Immature natural killer cell (primary cell): ENCODE data around the gene MARCHF10. TPM values are rescaled to one million over a fixed set of nuclear protein-coding genes. Genes with fewer than 3 reads are reported as not detected.

Source experiments
- DNase-seq, 3 donors: peaks; one replicate each; pipeline ENCODE4 v3.0.0; 2022; ENCODE audit warnings: mixed read lengths in 1 of 3
- H3K27ac Mint-ChIP-seq, 6 donors: one replicate each; pipeline ENCODE4 v1.8.0; 2020; ENCODE audit warnings: mixed read lengths in 6 of 6, mild to moderate bottlenecking in 5 of 6, inconsistent platforms in 4 of 6, moderate library complexity in 3 of 6
- H3K27me3 Mint-ChIP-seq, 3 donors: one replicate each; pipeline ENCODE4 v1.8.0; 2020 to 2021; ENCODE audit warnings: low read depth in 3 of 3, mild to moderate bottlenecking in 3 of 3, mixed read lengths in 3 of 3, moderate library complexity in 3 of 3, inconsistent platforms in 1 of 3
- H3K36me3 Mint-ChIP-seq, 3 donors: one replicate each; pipeline ENCODE4 v1.8.0; 2020; ENCODE audit warnings: mixed read lengths in 3 of 3, inconsistent platforms in 2 of 3, mild to moderate bottlenecking in 2 of 3
- H3K4me1 Mint-ChIP-seq, 2 donors: one replicate each; pipeline ENCODE4 v1.8.0; 2020; ENCODE audit warnings: inconsistent platforms in 2 of 2, mild to moderate bottlenecking in 2 of 2, mixed read lengths in 2 of 2, moderate library complexity in 1 of 2
- H3K4me3 Mint-ChIP-seq, 5 donors: one replicate each; pipeline ENCODE4 v1.8.0; 2020; ENCODE audit warnings: mild to moderate bottlenecking in 5 of 5, mixed read lengths in 5 of 5, inconsistent platforms in 3 of 5, moderate library complexity in 3 of 5
- H3K9me3 Mint-ChIP-seq, 6 donors: one replicate each; pipeline ENCODE4 v1.8.0; 2020; ENCODE audit warnings: mild to moderate bottlenecking in 6 of 6, mixed read lengths in 6 of 6, inconsistent platforms in 4 of 6, moderate library complexity in 3 of 6
- polyA plus RNA-seq, 3 donors: library from polyadenylated mRNA; unstranded; fragments of 300-500 nt; fragmentation: Illumina TruSeq; gene quantifications; one replicate each; pipeline ENCODE4 v1.2.3, GENCODE V29; 2021

MARCHF10 gene
- polyA plus RNA-seq, 3 donors from 2014 or later, result 1.8 to 2.1 (median 2.0) TPM

DNA sequence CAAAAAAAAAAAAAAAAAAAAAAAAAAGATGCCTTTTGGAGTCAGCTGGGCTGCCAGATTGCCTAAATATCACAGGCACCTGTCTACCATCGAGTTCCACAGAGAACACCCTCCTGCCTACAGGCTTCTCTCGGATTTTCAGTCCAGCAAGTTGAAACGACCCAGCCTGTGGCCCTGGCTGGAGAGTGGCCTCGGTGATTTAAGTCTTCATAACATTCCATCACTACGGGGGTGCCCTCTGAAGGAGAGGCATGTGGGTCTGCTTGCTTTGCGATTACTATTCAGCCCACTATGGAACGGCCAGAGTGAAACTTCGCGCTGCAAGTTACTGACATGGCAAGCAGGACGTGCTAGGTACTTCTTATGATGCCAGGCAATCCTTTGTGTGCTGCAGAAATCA is 42.8 kb downstream of the MARCHF10 start:
- H3K9me3 Mint-ChIP-seq, result no peaks in the 10 kb centered on the region
- no peak overlapping the region for H3K27ac Mint-ChIP-seq
- H3K36me3 Mint-ChIP-seq, result no peaks in the 10 kb centered on the region
- H3K4me1 Mint-ChIP-seq, result no peaks in the 10 kb centered on the region
- H3K4me3 Mint-ChIP-seq, result no peak overlapping the region
- no peak for DNase-seq
- H3K27me3 Mint-ChIP-seq, result peaks cover 3 to 5% (median 4%) of the 10 kb centered on the region in 3 donors

DNA sequence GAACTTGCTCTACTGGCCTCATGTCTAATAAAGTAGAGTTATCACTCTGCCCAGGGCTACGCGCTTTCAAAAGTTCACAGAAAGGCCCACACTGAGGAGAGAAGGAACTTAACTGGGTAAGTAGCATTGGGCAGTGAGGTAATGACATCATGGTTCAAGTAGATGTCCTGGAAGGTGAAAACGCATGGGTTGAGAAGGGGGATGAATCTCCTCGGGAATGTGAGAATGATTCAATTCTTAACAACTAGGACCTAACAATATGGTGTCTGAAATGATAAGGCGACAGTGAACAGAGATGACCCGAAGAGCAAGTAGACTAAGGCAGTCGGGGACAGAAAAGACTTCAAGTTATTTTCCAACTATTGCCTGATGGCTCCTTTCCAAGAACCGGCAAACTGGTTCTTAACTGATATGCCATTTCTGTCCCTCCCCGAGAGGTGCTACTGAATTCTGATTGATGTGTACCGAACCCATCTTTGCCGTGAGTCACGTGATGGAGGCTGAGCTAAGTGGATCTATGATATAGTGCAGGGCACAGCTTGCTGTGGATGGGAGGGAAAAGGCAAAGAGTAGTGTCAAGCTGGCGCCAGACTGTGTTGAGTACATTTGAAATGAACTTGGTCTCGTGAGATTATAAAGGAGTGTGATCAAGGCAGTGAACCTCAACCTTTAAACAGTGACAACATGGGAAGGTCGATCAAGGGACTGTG is 44.1 kb downstream of the MARCHF10 start:
- no peaks in the 10 kb centered on the region for H3K4me1 Mint-ChIP-seq
- H3K4me3 Mint-ChIP-seq, result no peak overlapping the region
- H3K27ac Mint-ChIP-seq, result no peak overlapping the region
- H3K36me3 Mint-ChIP-seq, result no peaks in the 10 kb centered on the region
- no peak for DNase-seq
- peaks cover 2 to 4% (median 3%) of the 10 kb centered on the region in 3 donors for H3K27me3 Mint-ChIP-seq
- no peaks in the 10 kb centered on the region for H3K9me3 Mint-ChIP-seq

DNA sequence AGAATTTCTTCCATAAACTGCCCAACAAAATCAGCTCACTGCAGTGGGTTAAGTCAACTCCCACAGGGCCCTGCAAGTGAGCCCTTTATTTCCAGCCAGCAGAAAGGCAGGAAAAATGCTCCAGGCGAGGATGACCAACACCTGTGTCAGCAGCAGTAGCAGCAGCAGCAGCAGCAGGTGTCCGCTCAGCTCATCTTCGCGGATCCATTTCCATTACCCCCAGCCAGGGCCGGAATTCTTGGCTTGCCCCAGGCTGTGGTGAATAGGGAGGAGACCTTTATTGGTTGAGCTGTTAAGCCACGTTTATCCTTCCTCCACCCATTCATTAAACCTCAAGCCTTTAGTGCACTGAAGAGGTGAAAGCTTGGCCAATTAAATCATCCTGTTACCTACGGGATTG is 46.2 kb downstream of the MARCHF10 start:
- no peak overlapping the region for H3K4me3 Mint-ChIP-seq
- no peak for DNase-seq
- H3K27ac Mint-ChIP-seq, result no peak overlapping the region
- no peaks in the 10 kb centered on the region for H3K36me3 Mint-ChIP-seq
- H3K27me3 Mint-ChIP-seq, result peaks cover 2 to 4% (median 3%) of the 10 kb centered on the region in 3 donors
- H3K9me3 Mint-ChIP-seq, result no peaks in the 10 kb centered on the region
- H3K4me1 Mint-ChIP-seq, result no peaks in the 10 kb centered on the region

DNA sequence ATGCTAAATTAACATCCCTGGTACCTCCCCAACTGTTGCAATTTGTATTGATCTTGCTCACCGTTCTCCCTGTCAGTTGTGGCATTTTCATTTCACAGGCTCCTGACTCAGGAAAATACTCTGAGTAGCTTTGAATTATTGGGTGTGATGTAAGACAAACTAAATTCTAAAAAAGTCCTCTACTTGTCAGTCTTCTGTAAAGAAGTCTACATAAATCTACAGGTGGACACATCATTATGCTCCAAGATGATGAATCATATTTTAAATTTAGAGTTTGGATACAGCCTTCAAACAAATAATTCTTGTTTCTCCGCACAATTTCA is 47.2 kb downstream of the MARCHF10 start:
- no peak for DNase-seq
- H3K36me3 Mint-ChIP-seq, result no peaks in the 10 kb centered on the region
- H3K9me3 Mint-ChIP-seq, result no peaks in the 10 kb centered on the region
- peaks cover 2 to 3% (median 2%) of the 10 kb centered on the region in 3 donors for H3K27me3 Mint-ChIP-seq
- no peak overlapping the region for H3K27ac Mint-ChIP-seq
- H3K4me1 Mint-ChIP-seq, result no peaks in the 10 kb centered on the region
- H3K4me3 Mint-ChIP-seq, result no peak overlapping the region

DNA sequence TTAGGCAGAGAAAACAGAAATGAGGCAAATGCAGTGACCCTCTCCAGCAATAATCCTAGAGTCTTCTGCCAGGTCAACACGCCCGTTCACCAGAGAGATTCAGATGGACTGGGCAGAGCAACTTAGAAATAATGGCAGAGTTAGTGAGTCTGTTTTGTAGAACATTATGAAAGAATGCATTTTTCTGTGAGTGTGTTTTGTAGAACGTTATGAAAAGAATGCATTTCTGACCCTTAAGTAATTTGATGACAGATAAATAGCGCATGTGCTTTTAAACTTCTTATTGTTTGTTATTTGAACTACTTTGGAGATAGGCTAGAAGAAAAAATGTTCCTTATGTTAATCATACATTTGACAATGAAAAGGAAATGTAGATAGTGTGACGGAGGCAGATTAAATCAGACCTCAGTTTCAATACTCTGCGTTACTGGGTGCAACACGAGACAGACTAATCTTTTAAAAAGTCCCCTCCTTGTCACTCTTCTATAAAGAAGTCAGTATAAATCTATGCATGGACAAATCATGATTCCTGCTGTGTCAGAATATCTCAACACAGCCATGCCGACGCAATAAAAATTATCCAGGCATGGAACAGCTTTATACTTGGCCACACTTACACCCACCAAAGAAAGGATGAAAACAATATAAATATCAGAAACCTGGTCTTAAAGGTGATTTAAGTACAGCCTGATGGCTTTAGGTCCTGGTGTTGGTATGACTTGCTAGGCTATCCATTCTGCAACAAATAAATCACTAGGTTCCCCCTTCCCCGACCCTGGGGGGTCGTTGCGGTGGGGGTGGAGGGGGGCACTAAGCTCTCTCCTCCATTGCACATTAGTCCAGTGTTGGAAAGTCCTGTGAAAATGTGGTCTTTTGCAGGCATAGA is 47.8 kb downstream of the MARCHF10 start:
- Mint-ChIP-seq H3K27ac (no peak overlapping the region), H3K4me3 (no peak overlapping the region), H3K9me3 (no peaks in the 10 kb centered on the region), H3K36me3 (no peaks in the 10 kb centered on the region), H3K27me3 (peaks cover 2 to 3% (median 2%) of the 10 kb centered on the region in 3 donors), H3K4me1 (no peaks in the 10 kb centered on the region)
- DNase-seq, result no peak

DNA sequence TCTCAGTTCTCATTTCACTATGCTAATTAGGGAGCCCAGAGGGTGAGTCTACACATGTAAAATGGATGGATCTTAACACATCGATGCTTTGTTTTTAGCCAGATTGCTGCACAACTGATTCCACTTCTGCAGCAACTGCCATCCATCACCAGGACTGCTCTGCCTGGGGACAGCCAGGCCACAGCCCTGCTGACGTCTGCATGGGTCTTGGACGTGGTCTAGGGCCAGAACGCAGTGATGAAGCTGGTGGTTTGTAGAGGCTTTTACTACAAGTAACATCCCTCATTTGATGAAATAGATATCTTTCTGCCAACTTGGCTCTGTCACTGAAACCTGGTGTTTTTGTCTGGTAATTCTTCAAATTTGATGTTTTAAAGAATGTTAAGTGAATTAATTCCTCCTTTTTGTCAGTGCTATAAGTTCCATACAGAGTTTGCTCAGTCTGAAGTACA is 50.6 kb downstream of the MARCHF10 start:
- peaks cover 0 to 3% (median 2%) of the 10 kb centered on the region in 3 donors for H3K27me3 Mint-ChIP-seq
- no peaks in the 10 kb centered on the region for H3K4me1 Mint-ChIP-seq
- DNase-seq, result no peak
- H3K9me3 Mint-ChIP-seq, result no peaks in the 10 kb centered on the region
- no peak overlapping the region for H3K4me3 Mint-ChIP-seq
- no peaks in the 10 kb centered on the region for H3K36me3 Mint-ChIP-seq
- H3K27ac Mint-ChIP-seq, result no peak overlapping the region

DNA sequence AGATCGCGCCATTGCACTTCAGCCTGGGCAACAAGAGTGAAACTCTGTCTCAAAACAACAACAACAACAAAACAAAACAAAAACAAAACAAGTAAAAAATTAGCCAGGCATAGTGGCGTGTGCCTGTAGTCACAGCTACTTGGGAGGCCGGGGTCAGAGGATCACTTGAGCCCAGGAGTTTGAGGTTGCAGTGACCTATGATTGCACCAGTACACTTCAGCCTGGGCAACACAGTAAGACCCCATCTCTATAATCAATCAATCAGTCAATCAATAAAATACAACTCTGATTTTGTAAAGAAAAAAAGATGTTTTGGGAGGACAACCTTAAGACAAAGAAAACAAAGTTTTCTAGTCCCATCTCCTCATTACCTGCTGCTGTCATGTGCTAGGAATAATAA is 51.9 kb downstream of the MARCHF10 start:
- Mint-ChIP-seq H3K27ac (no peak overlapping the region), H3K4me1 (no peaks in the 10 kb centered on the region), H3K4me3 (no peak overlapping the region), H3K9me3 (no peaks in the 10 kb centered on the region), H3K36me3 (no peaks in the 10 kb centered on the region), H3K27me3 (peaks cover 0 to 5% (median 2%) of the 10 kb centered on the region in 3 donors)
- no peak for DNase-seq

DNA sequence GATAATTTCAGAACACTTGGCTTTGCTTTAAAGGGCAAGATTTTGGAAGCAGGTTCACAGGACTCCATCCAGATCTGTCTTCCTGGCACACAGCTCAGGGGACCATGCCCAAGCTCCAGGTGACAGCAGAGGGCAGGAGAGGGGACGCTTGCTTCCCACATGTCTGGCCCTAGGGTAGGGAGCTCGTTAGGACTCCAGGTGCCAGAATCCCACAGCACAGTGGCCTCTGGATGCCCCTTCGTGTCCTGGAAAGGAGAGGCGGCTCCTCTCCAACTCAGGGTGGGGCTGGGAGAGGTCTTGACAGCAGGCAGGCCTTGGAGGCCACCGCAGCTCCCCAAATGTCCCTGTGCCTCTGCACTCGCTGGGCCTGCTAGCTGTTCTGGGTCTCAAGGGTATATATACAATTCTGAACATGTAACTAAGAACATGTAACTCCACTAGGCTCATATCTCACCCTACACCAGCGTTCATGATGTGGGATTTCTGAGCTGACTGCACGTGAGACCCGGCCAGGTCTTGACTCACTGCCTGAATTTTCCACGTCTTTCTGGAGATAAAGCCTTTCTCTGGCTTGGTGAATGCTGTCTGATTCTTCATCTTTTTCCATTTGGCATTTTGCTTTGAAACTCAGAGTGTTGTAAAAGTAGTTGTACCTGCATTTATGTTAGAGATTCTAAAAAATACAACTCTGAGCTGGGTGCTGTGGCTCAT is 52.8 kb downstream of the MARCHF10 start:
- H3K4me3 Mint-ChIP-seq, result no peak overlapping the region
- no peak overlapping the region for H3K27ac Mint-ChIP-seq
- peaks cover 0 to 2% (median 2%) of the 10 kb centered on the region in 3 donors for H3K27me3 Mint-ChIP-seq
- H3K9me3 Mint-ChIP-seq, result no peaks in the 10 kb centered on the region
- no peaks in the 10 kb centered on the region for H3K36me3 Mint-ChIP-seq
- no peak for DNase-seq
- H3K4me1 Mint-ChIP-seq, result no peaks in the 10 kb centered on the region

DNA sequence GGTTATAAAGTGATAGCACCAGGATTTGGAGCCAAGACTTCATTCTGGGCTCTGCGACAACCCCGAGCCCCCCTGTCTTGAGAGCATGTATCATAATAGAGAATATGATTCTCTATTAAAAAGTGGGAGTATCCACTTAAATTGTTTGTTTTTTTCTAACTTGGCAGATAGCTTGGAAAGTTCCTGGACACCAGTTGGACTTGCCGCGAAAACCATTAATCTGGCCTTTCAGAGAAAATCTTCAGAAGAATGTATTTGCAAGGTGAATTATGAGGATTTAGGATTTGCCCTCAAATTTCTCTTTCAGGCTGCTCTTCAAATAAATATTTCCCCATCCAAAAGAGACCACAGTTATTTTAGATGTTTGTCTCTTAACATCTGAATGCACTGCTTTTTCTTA is 53.5 kb downstream of the MARCHF10 start:
- H3K27ac Mint-ChIP-seq, result no peak overlapping the region
- H3K36me3 Mint-ChIP-seq, result no peaks in the 10 kb centered on the region
- H3K4me3 Mint-ChIP-seq, result no peak overlapping the region
- H3K9me3 Mint-ChIP-seq, result no peaks in the 10 kb centered on the region
- no peak for DNase-seq
- peaks cover 0 to 2% (median 2%) of the 10 kb centered on the region in 3 donors for H3K27me3 Mint-ChIP-seq
- no peaks in the 10 kb centered on the region for H3K4me1 Mint-ChIP-seq

DNA sequence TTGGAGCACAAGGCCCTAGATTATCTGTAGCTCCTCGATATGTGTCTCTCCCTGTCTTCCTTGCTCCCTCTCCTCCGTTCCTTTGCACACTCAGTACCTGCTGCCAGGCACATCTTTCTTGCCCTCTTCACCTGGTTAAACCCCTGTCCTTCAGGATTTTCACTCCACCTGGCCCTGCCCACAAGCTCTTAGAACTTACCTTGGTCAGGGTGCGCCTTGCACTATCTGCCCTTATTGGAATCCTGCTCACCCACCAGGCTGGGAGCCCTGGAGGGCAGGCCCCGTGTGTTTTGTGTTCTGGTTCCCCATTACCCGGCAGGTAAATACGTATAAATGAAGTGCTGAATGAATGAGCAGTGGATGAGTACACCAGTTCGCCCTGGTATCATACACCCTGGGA is 54.6 kb downstream of the MARCHF10 start:
- no peaks in the 10 kb centered on the region for H3K9me3 Mint-ChIP-seq
- no peak overlapping the region for H3K4me3 Mint-ChIP-seq
- H3K36me3 Mint-ChIP-seq, result no peaks in the 10 kb centered on the region
- no peaks in the 10 kb centered on the region for H3K4me1 Mint-ChIP-seq
- peaks cover 0 to 2% (median 2%) of the 10 kb centered on the region in 3 donors for H3K27me3 Mint-ChIP-seq
- peak overlapping the region in 1 of 6 donors; percentile 9 for H3K27ac Mint-ChIP-seq
- DNase-seq, result no peak

DNA sequence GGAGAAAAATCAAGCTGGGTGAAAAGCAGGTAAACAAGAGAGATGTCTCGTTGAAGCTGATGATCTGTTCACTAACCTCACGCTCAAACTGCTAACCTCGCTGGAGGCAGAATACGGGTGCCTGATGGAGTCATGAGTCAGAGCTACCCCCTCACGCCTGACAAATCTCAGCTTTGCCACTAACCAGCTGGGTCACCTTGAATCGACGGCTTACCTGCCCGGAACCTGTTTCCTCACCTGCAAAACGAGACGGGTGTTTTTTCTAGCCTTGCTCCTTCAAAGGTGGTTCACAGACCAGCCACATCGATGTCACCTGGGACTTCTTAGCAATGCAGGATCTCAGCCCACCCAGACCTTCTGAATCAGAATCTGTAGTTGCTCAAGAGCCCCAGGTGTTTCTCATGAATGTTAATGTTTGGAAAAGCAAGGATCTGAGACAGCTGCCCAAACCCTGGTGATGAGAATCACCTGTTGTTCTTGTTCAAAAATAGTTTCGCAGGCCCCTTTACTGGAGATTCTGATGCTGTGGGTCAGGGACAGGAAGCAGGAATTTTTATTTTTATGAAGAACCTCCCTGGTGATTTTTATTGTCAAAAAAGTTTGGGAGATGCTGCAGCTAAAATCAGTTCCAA is 56.9 kb downstream of the MARCHF10 start:
- Mint-ChIP-seq H3K27me3 (peaks cover 0 to 2% (median 2%) of the 10 kb centered on the region in 3 donors), H3K9me3 (no peaks in the 10 kb centered on the region), H3K4me3 (no peak overlapping the region), H3K27ac (no peak overlapping the region), H3K36me3 (no peaks in the 10 kb centered on the region), H3K4me1 (no peaks in the 10 kb centered on the region)
- DNase-seq, result no peak

DNA sequence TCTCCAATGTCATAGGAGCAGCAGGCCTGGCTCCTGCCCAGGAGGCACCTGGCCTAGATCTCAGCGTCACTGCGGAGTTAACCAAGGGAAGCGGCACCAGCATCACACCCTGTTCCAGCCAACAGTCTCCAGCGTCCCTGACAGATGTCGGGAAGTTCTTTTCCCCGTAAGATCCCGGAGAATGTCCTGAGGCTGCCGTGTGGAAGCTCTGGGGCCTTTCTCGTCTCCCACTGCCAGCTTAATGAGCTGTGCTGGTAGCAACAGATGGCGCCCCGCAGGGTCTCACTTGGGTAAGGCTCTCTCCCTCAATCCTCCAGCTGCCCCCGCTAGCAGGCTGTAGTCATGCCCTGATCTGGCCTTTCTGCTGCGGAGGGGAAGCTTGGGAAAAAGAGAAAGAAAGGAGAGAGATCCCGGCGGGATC is 57.5 kb downstream of the MARCHF10 start:
- Mint-ChIP-seq H3K4me1 (no peaks in the 10 kb centered on the region), H3K36me3 (no peaks in the 10 kb centered on the region), H3K27ac (no peak overlapping the region), H3K4me3 (no peak overlapping the region), H3K9me3 (no peaks in the 10 kb centered on the region), H3K27me3 (peaks cover 0 to 2% (median 2%) of the 10 kb centered on the region in 3 donors)
- DNase-seq, result no peak

DNA sequence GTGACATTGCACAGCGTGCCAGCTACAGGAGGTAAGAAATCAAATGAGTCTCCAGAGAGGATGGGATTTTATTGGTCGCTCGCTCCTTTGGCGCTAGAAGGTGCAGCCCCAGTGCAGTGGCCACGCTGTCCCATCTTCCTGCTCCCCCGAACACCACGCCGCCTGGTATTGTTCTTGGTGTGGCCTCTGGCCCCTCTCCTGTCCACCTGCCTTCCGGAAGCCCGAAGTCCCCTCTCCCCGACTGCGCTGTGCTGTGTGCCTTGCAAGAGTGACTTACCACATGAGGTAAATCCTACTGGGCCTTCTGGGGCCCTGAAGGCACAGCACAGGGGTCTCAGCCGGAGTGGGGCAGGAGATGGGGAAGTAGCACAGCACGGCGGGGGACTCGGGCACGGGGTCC is 58.2 kb downstream of the MARCHF10 start:
- Mint-ChIP-seq H3K27ac (no peak overlapping the region), H3K4me1 (no peaks in the 10 kb centered on the region), H3K4me3 (no peak overlapping the region), H3K27me3 (peaks cover 0 to 2% (median 2%) of the 10 kb centered on the region in 3 donors), H3K36me3 (no peaks in the 10 kb centered on the region), H3K9me3 (no peaks in the 10 kb centered on the region)
- DNase-seq, result no peak
